Activated naive CD4-positive, alpha-beta T cell treated with anti-CD3 and anti-CD28 coated beads for 36 hours (primary cell): ENCODE results near the gene RGPD4. TPM values are rescaled to one million over a fixed set of nuclear protein-coding genes. Genes with fewer than 3 reads are reported as not detected.
"Not testable (repeated sequence)": the region's sequence is repeated elsewhere in the genome, so short reads cannot be mapped to it uniquely, and the experiment has no call there.

ENCODE experiments used
- CTCF ChIA-PET: fragments of 350-600 bp; sonication (Branson Sonifier 250); formaldehyde crosslinking; loops from one replicate; lab custom pipeline; 2021; ENCODE audit warnings: antibody characterized with exemption; lab: Charles Lee
- DNase-seq: peaks from one replicate; pipeline ENCODE4 v3.0.0-alpha.2; 2020
- H3K27ac Mint-ChIP-seq: one replicate; pipeline ENCODE4 v1.8.0; 2021; ENCODE audit warnings: mild to moderate bottlenecking, mixed read lengths
- H3K27me3 Mint-ChIP-seq: one replicate; pipeline ENCODE4 v1.8.0; 2021; ENCODE audit warnings: low read depth, mixed read lengths
- H3K36me3 Mint-ChIP-seq: one replicate; pipeline ENCODE4 v1.8.0; 2021; ENCODE audit warnings: low read depth, mixed read lengths
- H3K4me1 Mint-ChIP-seq: one replicate; pipeline ENCODE4 v1.8.0; 2021; ENCODE audit warnings: low read depth, mixed read lengths
- H3K4me3 Mint-ChIP-seq: one replicate; pipeline ENCODE4 v1.8.0; 2021; ENCODE audit warnings: mild to moderate bottlenecking, moderate library complexity, mixed read lengths
- H3K9me3 Mint-ChIP-seq: one replicate; pipeline ENCODE4 v1.8.0; 2021; ENCODE audit warnings: mixed read lengths
- intact Hi-C: fragments of 100-400 bp; cut with micrococcal nuclease; formaldehyde crosslinking; loops from one replicate; pipeline ENCODE4 v1.15.1; 2023
- total RNA-seq, 2 experiments: library from RNA; stranded (reverse); gene quantifications; one replicate each; pipeline ENCODE4 v1.2.3, GENCODE V29; 2021

The RGPD4 gene
- total RNA-seq: under 1 TPM; 0.07 to 0.19 TPM

GRCh38 chr2:107826749-107827148, at the start of gene RGPD4:
Gene RGPD4 (plus strand): TSS chr2:107826892. CDS start chr2:107827014, 122 bp downstream.
- H3K4me1 Mint-ChIP-seq, H3K27me3 Mint-ChIP-seq, intact Hi-C loops, H3K36me3 Mint-ChIP-seq, H3K9me3 Mint-ChIP-seq, H3K27ac Mint-ChIP-seq, H3K4me3 Mint-ChIP-seq, CTCF ChIA-PET, DNase-seq: not testable (repeated sequence)

GRCh38 chr2:107777974-107778373, 48.7 kb upstream of the RGPD4 start:
- no peak overlapping the region for H3K4me3 Mint-ChIP-seq
- H3K27me3 Mint-ChIP-seq: peaks cover 5% of the 10 kb centered on the region
- no peaks in the 10 kb centered on the region for H3K9me3 Mint-ChIP-seq
- CTCF ChIA-PET: no interaction called here
- H3K27ac Mint-ChIP-seq: no peak overlapping the region
- no peaks in the 10 kb centered on the region for H3K36me3 Mint-ChIP-seq
- no peaks in the 10 kb centered on the region for H3K4me1 Mint-ChIP-seq
- intact Hi-C loops: no loop called here
- no peak for DNase-seq

GRCh38 chr2:107785756-107786155, 40.9 kb upstream of the RGPD4 start:
- Mint-ChIP-seq H3K4me3 (no peak overlapping the region), H3K27me3 (no peaks in the 10 kb centered on the region), H3K36me3 (no peaks in the 10 kb centered on the region), H3K27ac (no peak overlapping the region), H3K9me3 (no peaks in the 10 kb centered on the region), H3K4me1 (no peaks in the 10 kb centered on the region)
- no peak for DNase-seq
- CTCF ChIA-PET: no interaction called here
- intact Hi-C loops: no loop called here

- intact Hi-C loops: no loop called here
- H3K27ac Mint-ChIP-seq: no peak overlapping the region
- CTCF ChIA-PET: no interaction called here
- no peak for DNase-seq
- H3K36me3 Mint-ChIP-seq: no peaks in the 10 kb centered on the region
- no peaks in the 10 kb centered on the region for H3K27me3 Mint-ChIP-seq
- no peaks in the 10 kb centered on the region for H3K4me1 Mint-ChIP-seq
- peaks cover 1% of the 10 kb centered on the region for H3K9me3 Mint-ChIP-seq
- H3K4me3 Mint-ChIP-seq: no peak overlapping the region
These were observed 35.9 kb upstream of the RGPD4 start for GRCh38 chr2:107790837-107791236.

GRCh38 chr2:107801498-107801897, 25.2 kb upstream of the RGPD4 start:
- CTCF ChIA-PET: no interaction called here
- H3K4me3 Mint-ChIP-seq: no peak overlapping the region
- H3K27ac Mint-ChIP-seq: no peak overlapping the region
- DNase-seq: no peak
- no peaks in the 10 kb centered on the region for H3K27me3 Mint-ChIP-seq
- H3K36me3 Mint-ChIP-seq: no peaks in the 10 kb centered on the region
- H3K4me1 Mint-ChIP-seq: no peaks in the 10 kb centered on the region
- no peaks in the 10 kb centered on the region for H3K9me3 Mint-ChIP-seq
- intact Hi-C loops: no loop called here

- CTCF ChIA-PET: no interaction called here
- Mint-ChIP-seq H3K4me3 (no peak overlapping the region), H3K9me3 (no peaks in the 10 kb centered on the region), H3K4me1 (no peaks in the 10 kb centered on the region), H3K27ac (no peak overlapping the region), H3K36me3 (no peaks in the 10 kb centered on the region), H3K27me3 (no peaks in the 10 kb centered on the region)
- intact Hi-C loops: no loop called here
- no peak for DNase-seq
These were observed 21.8 kb upstream of the RGPD4 start for GRCh38 chr2:107804608-107805498.

- Mint-ChIP-seq H3K4me1 (no peaks in the 10 kb centered on the region), H3K9me3 (no peaks in the 10 kb centered on the region), H3K27ac (no peak overlapping the region), H3K4me3 (no peak overlapping the region), H3K36me3 (no peaks in the 10 kb centered on the region), H3K27me3 (no peaks in the 10 kb centered on the region)
- CTCF ChIA-PET: no interaction called here
- intact Hi-C loops: no loop called here
- no peak for DNase-seq
These were observed 19.8 kb upstream of the RGPD4 start for GRCh38 chr2:107806901-107807300.

GRCh38 chr2:107807988-107808387, 18.7 kb upstream of the RGPD4 start:
- no peak for DNase-seq
- H3K4me3 Mint-ChIP-seq: no peak overlapping the region
- no peaks in the 10 kb centered on the region for H3K9me3 Mint-ChIP-seq
- H3K27me3 Mint-ChIP-seq: no peaks in the 10 kb centered on the region
- H3K4me1 Mint-ChIP-seq: no peaks in the 10 kb centered on the region
- intact Hi-C loops: no loop called here
- H3K27ac Mint-ChIP-seq: no peak overlapping the region
- CTCF ChIA-PET: no interaction called here
- H3K36me3 Mint-ChIP-seq: no peaks in the 10 kb centered on the region

GRCh38 chr2:107808959-107809358, 17.7 kb upstream of the RGPD4 start:
- CTCF ChIA-PET: no interaction called here
- Mint-ChIP-seq H3K4me3 (no peak overlapping the region), H3K4me1 (no peaks in the 10 kb centered on the region), H3K36me3 (no peaks in the 10 kb centered on the region), H3K27me3 (no peaks in the 10 kb centered on the region), H3K27ac (no peak overlapping the region), H3K9me3 (no peaks in the 10 kb centered on the region)
- intact Hi-C loops: no loop called here
- DNase-seq: no peak

GRCh38 chr2:107809835-107810234, 16.9 kb upstream of the RGPD4 start:
- Mint-ChIP-seq H3K9me3 (no peaks in the 10 kb centered on the region), H3K36me3 (no peaks in the 10 kb centered on the region), H3K4me3 (no peak overlapping the region), H3K27me3 (no peaks in the 10 kb centered on the region), H3K4me1 (no peaks in the 10 kb centered on the region), H3K27ac (no peak overlapping the region)
- CTCF ChIA-PET: no interaction called here
- DNase-seq: no peak
- intact Hi-C loops: no loop called here

- Mint-ChIP-seq H3K27ac (no peak overlapping the region), H3K36me3 (no peaks in the 10 kb centered on the region), H3K4me3 (no peak overlapping the region), H3K4me1 (no peaks in the 10 kb centered on the region), H3K27me3 (no peaks in the 10 kb centered on the region), H3K9me3 (peaks cover 2% of the 10 kb centered on the region)
- no peak for DNase-seq
- intact Hi-C loops: no loop called here
- CTCF ChIA-PET: no interaction called here
These were observed 16.0 kb upstream of the RGPD4 start for GRCh38 chr2:107810734-107811133.

GRCh38 chr2:107811411-107811810, 15.3 kb upstream of the RGPD4 start:
- CTCF ChIA-PET: no interaction called here
- intact Hi-C loops: no loop called here
- no peaks in the 10 kb centered on the region for H3K36me3 Mint-ChIP-seq
- H3K27ac Mint-ChIP-seq: no peak overlapping the region
- DNase-seq: no peak
- no peaks in the 10 kb centered on the region for H3K27me3 Mint-ChIP-seq
- peaks cover 2% of the 10 kb centered on the region for H3K9me3 Mint-ChIP-seq
- H3K4me1 Mint-ChIP-seq: no peaks in the 10 kb centered on the region
- no peak overlapping the region for H3K4me3 Mint-ChIP-seq

GRCh38 chr2:107812006-107812405, 14.7 kb upstream of the RGPD4 start:
- H3K36me3 Mint-ChIP-seq: no peaks in the 10 kb centered on the region
- no peaks in the 10 kb centered on the region for H3K4me1 Mint-ChIP-seq
- no peak overlapping the region for H3K27ac Mint-ChIP-seq
- CTCF ChIA-PET: no interaction called here
- H3K9me3 Mint-ChIP-seq: peaks cover 2% of the 10 kb centered on the region
- no peaks in the 10 kb centered on the region for H3K27me3 Mint-ChIP-seq
- H3K4me3 Mint-ChIP-seq: no peak overlapping the region
- DNase-seq: no peak
- intact Hi-C loops: no loop called here
